ENCODE data around the gene AASS.

AASS gene

GRCh38 chr7:122070834-122071233 is 73.2 kb downstream of the AASS start:
- TF ChIP-seq, protein P1, sequence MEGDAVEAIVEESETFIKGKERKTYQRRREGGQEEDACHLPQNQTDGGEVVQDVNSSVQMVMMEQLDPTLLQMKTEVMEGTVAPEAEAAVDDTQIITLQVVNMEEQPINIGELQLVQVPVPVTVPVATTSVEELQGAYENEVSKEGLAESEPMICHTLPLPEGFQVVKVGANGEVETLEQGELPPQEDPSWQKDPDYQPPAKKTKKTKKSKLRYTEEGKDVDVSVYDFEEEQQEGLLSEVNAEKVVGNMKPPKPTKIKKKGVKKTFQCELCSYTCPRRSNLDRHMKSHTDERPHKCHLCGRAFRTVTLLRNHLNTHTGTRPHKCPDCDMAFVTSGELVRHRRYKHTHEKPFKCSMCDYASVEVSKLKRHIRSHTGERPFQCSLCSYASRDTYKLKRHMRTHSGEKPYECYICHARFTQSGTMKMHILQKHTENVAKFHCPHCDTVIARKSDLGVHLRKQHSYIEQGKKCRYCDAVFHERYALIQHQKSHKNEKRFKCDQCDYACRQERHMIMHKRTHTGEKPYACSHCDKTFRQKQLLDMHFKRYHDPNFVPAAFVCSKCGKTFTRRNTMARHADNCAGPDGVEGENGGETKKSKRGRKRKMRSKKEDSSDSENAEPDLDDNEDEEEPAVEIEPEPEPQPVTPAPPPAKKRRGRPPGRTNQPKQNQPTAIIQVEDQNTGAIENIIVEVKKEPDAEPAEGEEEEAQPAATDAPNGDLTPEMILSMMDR (IDR thresholded peaks at IDR 0.05; ENCODE audit: low read depth, low read length, missing control alignments) = no peak
- H3K4me3 ChIP-seq (replicated peaks; ENCODE audit: low read depth, low read length) = no peak overlapping the region
- DNase-seq (ENCODE audit: extremely low read depth, low read depth) = no peak

- no peak for DNase-seq (ENCODE audit: extremely low read depth, low read depth)
- TF ChIP-seq, protein P1 (IDR thresholded peaks at IDR 0.05; ENCODE audit: low read depth, low read length, missing control alignments) = no peak
- no peak overlapping the region for H3K4me3 ChIP-seq (replicated peaks; ENCODE audit: low read depth, low read length)
These were observed 74.0 kb downstream of the AASS start for GRCh38 chr7:122070062-122070461.

GRCh38 chr7:122068999-122069398 is 75.0 kb downstream of the AASS start:
- TF ChIP-seq, protein P1 (IDR thresholded peaks at IDR 0.05; ENCODE audit: low read depth, low read length, missing control alignments) = no peak

DNA sequence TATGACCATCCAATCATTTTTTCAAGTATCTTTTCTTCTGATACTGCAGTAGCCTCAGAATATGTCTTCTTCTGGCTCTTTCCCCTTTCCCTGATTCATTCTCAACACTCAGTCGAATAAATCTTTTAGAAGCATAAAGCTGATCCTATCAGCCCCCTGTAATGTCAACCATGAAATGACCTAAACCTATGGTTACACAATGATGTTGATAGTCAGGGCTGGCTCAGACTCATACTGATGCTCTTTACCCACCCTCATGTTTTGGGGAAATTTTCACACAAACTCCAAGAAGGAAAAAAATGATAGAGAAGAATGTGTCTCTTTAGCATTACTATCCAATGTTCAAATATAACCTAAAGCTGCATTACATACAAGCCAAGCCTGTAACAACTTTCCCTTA is 76.0 kb downstream of the AASS start:
- no peak overlapping the region for H3K4me3 ChIP-seq (replicated peaks; ENCODE audit: low read depth, low read length)
- no peak for DNase-seq (ENCODE audit: extremely low read depth, low read depth)
- TF ChIP-seq, protein P1 (IDR thresholded peaks at IDR 0.05; ENCODE audit: low read depth, low read length, missing control alignments) = no peak

More at GRCh38 chr7:122068999-122069398, 75.0 kb downstream of the AASS start:
- no peak for DNase-seq (ENCODE audit: extremely low read depth, low read depth)
- H3K4me3 ChIP-seq (replicated peaks; ENCODE audit: low read depth, low read length) = no peak overlapping the region

DNA sequence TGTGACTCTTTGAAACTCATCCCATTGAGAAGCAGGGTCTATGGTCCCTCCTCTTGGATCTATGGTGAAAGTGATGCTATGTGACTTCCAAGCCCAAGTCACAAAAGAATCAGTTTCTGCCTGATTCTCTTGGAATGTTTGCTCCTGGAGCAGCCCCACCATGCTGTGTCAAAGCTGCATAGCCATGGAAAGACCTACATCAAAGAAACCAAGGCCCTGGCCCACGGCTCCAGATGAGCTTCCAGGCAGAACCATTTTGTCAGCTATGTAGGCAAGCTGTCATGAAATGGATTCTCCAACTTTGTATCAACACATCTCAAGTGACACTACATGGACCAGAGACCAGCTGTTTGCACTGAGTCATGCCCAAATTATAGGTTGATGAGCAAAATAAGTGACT is 77.0 kb downstream of the AASS start:
- H3K4me3 ChIP-seq (replicated peaks; ENCODE audit: low read depth, low read length) = no peak overlapping the region
- DNase-seq (ENCODE audit: extremely low read depth, low read depth) = no peak
- TF ChIP-seq, protein P1 (IDR thresholded peaks at IDR 0.05; ENCODE audit: low read depth, low read length, missing control alignments) = no peak

GRCh38 chr7:122064971-122065370 is 79.1 kb downstream of the AASS start:
- H3K4me3 ChIP-seq (replicated peaks; ENCODE audit: low read depth, low read length) = no peak overlapping the region
- TF ChIP-seq, protein P1 (IDR thresholded peaks at IDR 0.05; ENCODE audit: low read depth, low read length, missing control alignments) = no peak
- no peak for DNase-seq (ENCODE audit: extremely low read depth, low read depth)

DNA sequence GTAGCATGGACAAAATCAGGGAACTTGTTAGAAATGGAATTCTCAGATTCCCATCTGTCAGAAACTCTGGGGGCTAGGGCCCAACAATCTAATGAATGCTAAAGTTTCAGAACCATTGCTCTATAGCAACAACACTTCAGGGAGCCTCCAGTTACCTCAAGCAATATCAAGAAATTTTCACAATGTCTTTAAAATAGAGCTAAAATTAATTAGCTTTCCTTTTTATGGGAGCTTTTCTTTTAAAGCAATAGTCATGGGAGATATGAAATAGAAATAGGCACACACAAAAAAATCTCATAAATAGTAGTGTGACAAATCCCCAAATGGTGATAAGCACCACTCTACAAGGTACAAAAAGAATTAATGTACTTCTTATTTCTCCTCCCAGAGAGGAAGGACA is 80.9 kb downstream of the AASS start:
- no peak for DNase-seq (ENCODE audit: extremely low read depth, low read depth)
- H3K4me3 ChIP-seq (replicated peaks; ENCODE audit: low read depth, low read length) = no peak overlapping the region
- TF ChIP-seq, protein P1 (IDR thresholded peaks at IDR 0.05; ENCODE audit: low read depth, low read length, missing control alignments) = no peak

All from HFF-Myc (cell line).